Stimulated activated CD8-positive, alpha-beta memory T cell treated with anti-CD3 and anti-CD28 coated beads, Interleukin-4, amount 100 ng/mL, for 1 hour (primary cell): ENCODE measurements around the gene KCNE2.
"Not testable (repeated sequence)": the region's sequence is repeated elsewhere in the genome, so short reads cannot be mapped to it uniquely, and the experiment has no call there.

Experiments used
- DNase-seq, 2 donors: peaks; one replicate each; pipeline ENCODE4 v3.0.0-alpha.2; 2020; ENCODE audit warnings: low read depth in 2 of 2, low spot score in 1 of 2

Gene KCNE2

DNA sequence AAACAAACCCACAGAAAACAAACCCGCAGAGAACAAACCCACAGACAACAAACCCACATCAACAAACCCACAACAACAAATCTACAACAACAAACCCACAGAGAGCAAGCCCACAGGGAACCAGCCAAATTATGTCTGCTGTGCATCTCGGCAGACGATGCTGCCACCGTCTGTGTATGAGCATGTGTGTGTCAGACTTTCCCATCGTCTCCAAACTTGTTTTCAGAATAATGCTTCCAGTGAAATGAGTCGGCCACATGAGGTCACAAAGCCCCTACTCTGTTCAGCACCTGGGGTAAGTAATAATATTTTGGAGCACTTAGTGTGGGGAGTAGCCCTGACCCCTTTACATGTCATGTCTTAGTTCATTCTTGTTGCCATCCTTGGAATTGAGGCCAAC lies 42.3 kb downstream of the KCNE2 start:
- DNase-seq = not testable (repeated sequence)

DNA sequence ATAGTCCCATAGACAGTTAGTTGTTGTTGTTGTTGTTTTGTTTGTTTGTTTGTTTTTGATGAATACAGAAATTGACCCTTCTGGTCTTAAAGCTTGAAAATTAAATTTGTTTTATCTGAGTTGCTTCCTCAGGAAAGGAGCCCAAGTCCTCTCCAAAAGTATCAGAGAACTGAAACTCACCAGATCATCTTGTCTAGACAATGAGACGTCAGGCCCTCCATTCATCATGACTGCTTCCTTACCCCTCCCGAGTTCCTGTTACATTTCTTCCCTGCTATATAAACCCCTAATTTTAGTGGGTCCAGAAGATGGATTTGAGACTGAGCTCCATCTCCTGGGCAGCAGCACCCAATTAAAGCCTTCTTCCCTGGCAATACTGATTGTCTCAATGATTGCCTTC lies 42.9 kb downstream of the KCNE2 start:
- not testable (repeated sequence) for DNase-seq

DNA sequence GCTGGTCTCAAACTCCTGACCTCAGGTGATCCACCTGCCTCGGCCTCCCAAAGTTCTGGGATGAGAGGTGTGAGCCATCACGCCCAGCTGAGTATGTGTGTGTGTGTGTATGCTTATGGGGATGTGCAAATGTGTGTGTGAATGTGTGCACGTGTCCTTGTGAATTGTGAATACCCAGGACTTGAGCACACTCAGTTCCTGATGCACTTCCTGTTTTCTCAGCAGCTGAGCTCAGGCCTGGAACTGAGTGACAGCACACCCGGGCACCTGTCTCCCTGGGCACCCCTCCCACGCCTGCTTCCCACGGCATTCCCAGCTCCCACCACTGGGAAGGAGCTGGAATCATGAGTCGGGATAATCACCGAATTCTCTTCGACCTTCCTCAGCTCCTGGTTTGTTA lies 43.5 kb downstream of the KCNE2 start:
- not testable (repeated sequence) for DNase-seq

- not testable (repeated sequence) for DNase-seq
Observed at GRCh38 chr21:34417448-34418077, 53.8 kb downstream of the KCNE2 start.
